Measurements from ENCODE around the gene PLA2G4F.

Gene PLA2G4F

DNA sequence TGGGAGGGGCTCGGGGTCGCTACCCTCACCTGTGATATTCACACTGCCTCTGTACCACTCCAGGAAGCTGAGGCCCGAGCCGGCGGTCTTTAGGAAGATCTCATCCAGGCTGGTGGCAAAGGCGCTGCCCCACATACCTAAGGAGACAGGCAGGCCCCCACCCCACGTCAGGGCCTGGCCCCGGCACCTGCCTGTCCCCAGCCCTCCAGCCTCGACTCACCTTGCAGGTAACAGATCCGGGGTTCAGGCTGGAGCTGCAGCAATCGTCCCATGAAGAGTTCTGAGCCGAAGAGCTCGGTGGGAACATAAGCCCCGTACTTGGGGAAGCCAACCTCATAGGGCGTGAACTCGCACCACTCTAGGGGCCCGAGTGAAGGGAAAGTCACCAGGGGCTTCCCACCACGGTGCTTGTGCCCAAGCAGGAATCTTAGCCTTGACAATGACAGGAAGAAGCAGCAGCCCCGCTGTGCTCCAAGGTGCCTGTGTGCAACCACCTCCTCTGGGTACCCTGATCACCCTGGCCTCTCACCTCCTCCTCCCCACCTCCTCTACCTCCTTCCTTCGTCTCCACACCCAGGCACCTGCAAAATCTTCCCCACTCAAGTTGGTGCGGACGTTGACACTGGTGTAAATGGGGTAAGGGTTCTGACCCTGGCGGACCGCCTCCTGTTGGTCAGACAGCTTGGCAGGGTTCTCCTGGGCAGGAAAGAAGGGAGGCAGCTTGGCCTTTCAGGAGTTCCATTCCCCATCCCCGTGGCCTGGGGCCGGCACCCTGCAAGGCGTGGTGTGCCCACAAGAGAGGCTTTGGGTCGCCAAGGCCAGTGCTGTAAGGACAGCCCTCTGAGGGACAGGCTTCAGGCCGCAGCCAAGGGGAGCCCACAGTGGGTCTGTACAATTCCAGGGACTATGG lies 10.6 kb downstream of the PLA2G4F start:
- DNase-seq: no peak

DNA sequence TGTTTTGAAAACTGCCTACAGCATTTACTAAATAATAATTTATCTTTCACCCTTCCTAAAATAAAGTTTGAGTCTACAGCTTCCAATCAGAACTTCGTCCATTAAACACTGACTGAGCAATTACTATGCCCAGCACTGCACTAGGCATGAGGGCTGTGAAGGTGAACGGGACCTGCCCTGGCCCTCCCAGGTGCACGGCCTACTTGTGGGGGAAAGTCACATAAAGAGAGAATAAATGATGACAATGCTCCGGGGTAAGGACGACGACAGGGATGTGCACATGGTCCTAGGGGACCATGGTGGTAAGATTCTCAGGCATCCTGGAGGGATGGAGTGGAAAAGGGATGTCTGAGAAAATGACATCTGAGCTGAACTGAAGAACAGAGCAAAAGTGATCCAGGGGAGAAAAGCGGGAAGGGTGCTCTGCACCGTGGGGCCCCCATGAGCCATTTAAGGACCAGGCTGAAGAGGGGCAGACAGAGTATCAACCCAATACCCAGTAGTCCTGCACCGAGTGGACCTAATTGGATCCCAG lies 11.5 kb downstream of the PLA2G4F start:
- DNase-seq: no peak

DNA sequence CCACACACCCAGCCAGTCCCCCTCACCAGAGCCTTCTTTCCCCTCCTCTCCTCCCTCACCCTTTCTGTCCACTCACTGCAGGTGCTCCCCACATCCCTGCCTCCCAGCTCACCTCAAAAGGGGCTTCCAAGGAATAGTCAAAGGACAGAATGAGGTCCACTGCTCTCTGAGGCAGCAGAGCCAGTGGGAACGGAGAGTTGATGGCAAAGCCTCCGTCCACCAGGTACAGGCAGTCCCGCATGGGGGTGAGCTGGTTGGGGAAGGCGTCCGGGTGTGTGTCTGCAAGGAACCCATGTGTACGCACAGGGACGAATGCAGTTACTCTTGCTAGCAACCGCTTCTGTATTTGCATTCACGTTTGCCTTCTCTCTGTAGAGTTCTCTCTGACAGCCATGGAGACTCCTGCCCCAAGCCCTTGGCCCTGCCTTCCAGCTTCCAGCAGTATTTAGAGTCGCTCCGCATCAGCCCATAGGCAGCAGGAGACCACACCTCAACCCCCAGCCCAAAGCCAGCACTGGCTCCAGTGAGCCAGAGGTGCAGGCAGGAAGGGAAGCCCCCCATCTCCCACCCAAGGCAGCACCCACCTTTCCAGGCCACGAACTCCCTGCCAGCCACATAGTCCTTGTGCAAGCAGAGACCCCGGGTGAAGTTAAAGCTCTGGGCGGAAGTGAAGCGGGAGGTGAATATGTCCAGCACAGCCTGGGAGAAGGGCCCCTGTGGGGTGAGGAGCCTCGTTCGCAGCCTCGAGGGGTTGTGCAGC lies 12.4 kb downstream of the PLA2G4F start:
- DNase-seq: no peak

DNA sequence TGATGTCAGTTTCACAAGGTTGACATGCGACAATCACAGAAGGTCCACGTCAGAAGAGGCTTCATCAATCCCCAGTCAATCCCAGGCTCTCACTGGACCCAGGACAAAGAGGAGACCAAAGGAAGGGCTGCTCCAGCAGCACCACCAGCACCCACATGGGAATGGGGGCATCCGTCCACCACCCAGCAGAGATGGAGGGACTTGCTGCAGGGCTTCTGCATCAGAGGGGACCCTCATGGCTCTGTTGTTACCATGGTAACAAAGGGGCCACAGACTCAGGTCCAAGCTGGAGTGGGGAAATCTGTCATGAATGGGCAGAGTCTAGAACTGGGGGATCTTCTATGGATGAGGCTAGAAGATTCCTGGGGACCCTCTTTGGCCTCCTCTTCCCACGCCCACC lies 13.1 kb downstream of the PLA2G4F start:
- no peak for DNase-seq

DNA sequence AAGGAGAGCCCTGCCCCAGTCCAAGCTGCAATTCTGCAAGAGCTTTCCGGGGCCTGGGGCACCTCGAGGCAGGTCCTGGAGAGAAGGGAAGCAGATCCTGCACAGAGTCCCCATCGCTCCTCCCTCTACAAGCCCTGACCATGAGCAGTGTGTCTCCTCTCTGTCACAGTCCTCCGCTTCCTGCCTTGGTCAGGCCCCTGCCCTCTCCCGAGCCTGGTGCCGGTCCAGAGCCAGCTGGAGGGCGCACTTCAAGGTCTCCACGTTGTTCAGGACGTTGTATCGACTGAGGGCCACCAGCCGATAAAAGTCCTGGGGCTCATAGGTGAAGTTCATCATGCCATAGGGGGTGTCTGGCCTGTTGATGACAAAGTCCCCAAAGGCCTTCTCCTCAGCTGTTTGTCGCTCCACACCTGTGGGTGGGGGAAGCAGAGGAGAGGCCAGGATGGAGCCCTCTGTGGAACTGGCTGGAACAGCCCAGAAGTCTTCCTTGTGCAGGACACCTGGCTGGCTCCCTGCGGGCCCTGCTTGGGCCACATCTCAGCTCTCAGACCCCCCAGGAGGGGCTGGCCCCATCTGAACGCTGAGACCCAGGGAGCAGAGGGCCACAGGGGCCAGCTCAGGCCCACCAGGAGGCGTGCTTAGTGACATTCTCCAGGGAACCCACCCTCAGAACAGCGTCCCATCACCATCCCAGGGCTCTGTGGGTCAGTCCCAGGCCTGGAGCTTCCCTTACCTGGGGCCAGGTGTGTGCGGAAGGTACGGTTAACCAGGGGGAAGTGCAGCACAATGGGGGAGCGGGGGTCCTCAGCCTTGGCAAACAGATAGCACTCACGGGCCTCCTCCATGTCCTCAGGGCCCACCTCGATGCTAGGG lies 14.4 kb downstream of the PLA2G4F start:
- no peak for DNase-seq

DNA sequence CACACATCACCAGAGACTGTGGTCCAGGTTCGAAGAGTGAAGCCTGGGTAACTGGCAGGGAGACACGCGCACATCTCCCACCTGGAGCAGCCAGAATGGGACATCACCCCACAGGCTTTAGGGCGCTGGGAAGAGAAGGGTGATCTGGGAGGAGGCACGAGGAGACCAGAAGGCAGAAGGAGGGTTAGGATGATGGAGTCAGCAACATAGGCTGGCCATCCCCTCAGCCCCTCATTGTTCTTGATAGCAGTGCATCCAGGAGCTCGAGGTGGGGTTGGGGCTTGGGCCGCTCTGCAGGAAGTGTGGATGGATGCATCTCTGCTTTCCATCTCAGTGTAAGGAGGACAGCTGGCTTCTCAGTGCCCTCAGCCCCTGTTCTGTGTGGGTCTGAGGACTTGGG lies 15.2 kb downstream of the PLA2G4F start:
- no peak for DNase-seq

DNA sequence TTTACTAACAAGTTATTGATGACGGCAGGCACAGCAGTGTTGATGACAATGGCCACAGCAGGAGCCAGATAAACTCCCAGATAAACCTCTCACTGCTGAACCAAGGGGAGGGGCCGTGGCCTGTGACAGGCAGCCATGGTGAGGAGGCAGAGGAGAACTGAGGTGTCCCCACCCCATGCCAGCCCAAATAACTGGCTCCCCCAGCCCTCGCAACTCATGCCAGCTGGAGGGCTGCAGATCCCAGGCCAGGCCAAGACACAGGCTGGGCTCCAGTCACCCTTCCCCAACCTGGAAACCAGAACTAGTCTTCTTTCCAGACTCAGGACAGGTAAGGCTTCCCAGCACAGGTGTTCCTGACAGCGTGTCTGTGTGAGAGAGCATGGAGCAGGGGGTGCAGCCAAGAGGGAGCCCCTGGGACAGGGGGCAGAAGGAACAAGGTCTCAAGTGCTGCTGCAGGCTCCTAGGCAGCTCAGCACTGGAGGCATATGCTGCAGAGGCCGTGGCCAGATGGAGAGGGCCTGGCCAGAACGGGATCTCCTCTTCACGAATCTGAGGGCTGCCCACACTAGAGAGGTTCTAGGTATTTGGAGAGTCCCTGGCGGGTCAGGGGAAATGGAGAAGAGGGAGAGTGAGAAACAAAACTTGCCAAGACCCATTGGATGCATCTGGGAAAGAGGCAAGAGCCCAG lies 15.9 kb downstream of the PLA2G4F start:
- no peak for DNase-seq

DNA sequence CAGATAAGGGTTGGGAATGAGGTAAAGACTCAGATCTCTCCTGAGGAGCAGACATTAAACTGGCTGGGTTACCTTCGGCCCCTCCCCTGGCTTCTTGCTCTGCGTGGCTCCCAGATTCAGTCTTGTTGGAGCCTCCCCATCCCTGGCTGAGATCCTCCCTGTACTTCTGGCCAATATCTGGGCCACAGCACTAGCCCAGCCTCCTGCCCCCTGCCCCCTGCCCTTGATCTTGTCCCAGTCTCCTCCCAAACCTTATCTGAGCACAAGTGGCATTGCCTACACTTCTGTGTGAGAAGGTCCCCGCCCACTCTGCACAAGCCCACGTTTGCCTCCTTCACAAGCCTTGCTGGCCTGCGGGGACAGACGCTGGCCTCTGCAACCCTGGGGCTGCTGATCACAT lies 16.8 kb downstream of the PLA2G4F start:
- no peak for DNase-seq

DNA sequence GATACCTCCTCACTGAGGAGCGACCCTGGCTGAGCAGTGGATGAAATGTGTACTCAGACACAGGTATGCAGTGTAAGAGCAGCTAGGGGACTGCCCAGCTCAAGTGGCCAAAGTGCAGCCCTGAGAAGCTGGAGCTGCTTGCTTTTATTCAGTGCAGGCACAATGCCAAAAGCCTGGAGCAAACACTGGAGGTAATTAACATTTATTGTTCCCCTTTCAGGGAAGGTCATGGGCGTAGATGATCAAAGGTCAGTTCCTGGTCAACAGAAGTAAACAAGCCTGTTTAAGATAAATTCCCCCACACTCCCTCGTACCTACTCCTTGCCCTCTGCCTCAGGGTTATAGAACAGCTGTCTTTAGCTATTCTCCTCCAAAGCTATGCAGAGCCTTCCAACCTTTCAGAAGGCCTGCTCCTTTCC lies 17.5 kb downstream of the PLA2G4F start:
- no peak for DNase-seq

DNA sequence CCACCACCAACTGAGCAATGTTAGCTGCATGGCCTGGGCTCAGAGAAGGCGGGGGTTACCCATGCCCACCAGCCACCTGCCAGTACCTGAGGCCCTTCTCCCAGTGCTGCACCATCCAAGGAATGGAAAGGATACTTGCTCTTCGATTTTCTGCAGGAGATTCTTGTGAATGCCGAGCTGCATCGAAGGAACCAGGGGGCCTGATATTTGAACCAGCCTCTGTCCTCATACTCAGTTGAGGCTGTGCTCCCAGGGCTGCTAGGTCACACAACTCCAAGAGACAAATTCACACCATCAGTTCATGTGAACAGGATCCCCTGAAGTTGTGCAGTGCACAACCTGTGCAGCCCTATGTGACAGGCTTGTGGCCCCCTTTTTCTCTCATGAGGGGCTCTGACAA lies 18.0 kb downstream of the PLA2G4F start:
- no peak for DNase-seq

DNA sequence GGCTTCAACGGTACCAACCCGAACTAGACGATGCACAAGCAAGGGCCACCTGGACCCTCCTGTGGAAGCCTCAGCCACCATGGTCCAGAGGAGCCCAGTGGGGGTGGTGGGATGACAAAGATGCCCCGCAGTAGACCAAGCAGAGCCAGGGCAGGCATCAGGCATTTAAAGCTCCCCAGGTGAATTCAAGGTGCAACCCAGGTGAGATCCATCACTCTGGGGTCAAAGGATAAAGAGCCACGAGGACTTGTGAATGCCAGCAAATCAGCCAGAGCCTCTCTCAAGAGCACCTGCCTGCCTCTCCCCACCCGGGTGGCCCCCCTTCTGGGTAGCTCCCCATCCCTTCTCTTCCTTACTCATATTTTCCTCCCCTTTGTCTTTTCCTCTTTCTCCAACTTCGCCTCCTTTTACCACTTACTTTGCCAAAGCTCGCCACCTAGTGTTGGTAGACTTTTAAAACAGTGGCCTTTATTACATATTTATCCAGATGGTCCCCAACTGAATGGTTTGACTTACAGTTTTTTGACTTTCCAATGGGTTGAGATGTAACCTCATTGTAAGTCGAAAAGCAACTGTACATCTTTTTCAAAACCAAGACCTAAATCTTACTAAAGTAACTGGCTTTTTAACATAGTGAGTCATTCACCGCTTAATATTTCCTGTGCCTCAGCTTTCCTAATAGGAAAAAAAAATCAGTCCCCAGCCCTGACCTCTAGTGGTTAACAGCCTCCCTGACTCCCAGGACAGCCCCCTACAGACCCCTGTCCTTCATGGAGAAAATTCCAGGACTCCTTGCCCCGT lies 18.8 kb downstream of the PLA2G4F start:
- DNase-seq: peak; percentile 58

DNA sequence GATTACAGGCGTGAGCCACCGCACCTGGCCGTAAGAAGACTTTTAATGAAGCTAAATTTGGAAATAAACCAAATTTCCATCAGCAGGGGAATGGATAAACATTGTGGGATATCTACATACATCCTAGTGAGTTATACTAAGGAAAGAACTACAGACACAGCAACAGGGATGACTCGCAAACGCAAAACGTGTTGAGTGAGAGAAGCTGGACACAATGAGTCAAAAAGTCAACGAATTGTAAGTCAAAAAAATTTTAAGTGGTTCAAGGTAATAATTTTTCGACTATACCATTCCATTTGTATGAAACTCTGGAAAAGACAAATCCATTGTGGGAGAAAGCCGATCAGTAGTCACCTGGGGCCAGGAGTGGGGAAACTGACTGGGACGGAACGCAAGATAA lies 19.9 kb downstream of the PLA2G4F start:
- DNase-seq: no peak

DNA sequence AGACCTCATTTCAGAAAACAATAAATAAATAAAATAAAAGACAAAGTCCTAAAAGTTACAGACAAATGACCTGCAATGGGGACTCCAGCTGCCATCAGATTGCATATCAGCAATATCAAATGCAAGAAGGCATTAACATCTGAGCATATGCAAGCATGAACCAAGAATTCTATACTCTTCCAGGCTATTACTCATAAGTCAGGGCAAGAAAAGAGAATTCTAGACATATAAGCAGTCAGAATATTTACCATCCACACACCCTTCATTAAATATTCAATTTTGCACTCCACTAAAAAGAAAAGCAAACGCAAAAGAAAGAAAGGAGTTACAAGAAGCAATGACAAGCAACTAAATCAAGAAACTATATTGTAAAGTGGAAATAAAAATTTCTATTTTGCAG lies 21.1 kb downstream of the PLA2G4F start:
- no peak for DNase-seq

DNA sequence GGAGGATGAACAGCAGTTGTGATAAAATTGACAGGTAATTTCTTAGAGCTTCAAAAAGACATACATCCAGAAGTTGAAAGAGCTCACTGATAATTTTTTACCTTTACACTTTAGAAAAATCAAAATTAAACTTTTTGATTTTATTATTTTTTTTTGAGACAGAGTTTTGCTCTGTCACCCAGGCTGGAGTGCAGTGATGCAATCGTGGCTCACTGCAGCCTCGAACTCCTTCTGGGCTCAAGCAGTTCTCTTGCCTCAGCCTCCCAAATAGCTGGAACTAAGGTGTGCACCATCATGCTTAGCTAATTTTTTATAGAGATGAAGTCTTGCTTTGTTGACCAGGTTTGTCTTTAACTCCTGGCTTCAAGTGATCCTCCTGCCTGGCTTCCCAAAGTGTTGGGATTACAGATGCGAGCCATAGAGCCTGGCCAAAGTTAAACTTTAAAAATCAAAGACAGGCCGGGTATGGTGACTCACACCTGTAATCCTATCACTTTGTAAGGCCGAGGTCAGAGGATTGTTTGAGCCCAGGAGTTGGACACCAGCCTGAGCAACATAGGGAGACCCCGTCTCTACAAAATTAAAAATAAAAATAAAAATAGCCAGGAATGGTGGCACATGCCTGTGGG lies 21.7 kb downstream of the PLA2G4F start:
- DNase-seq: no peak

DNA sequence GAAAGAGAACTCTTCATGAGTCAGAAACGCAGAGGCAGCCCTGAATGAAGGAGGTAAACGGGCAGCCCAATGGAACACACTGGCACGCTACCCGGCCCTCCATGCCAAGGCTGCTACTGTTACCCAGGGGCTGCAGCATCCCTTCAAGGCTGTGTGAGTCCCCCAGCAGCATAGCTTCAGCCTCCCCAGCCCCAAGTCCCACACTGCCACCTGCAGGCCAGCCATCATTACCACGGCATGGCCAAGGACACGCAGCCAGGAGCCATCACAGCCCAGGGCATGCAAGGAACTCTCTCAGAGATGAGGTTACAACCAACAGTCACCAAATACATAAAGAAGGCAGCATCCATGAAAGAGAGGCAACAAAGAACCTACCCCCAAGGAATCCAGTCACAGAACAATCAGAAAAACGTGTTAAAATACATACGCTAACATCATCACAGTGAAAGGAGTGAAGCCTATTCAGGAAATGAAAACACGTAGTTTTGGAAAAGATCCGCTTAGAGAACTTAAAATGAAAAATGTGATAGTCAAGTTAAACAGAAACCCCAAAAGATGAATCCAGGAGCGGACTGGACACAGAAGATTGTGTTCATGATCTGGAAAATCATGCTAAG lies 22.4 kb downstream of the PLA2G4F start:
- peak; percentile 49 for DNase-seq

DNA sequence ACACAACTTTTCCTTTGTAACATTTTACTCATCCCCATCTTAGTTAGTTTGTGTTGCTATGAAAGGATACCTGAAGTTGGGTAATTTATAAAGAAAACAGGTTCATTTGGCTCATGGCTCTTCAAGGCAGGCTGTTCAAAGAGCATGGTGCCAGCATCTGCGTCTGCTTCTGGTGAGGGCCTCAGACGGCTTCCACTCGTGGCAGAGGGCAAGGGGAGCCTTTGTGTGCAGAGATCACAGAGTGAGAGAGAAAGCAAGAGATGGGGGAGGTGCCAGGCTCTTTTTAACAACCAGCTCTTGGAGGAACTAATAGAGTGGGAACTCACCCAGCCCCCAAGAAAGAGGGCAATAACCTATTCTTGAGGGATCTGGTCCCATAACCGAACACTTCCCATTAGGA lies 23.1 kb downstream of the PLA2G4F start:
- no peak for DNase-seq

DNA sequence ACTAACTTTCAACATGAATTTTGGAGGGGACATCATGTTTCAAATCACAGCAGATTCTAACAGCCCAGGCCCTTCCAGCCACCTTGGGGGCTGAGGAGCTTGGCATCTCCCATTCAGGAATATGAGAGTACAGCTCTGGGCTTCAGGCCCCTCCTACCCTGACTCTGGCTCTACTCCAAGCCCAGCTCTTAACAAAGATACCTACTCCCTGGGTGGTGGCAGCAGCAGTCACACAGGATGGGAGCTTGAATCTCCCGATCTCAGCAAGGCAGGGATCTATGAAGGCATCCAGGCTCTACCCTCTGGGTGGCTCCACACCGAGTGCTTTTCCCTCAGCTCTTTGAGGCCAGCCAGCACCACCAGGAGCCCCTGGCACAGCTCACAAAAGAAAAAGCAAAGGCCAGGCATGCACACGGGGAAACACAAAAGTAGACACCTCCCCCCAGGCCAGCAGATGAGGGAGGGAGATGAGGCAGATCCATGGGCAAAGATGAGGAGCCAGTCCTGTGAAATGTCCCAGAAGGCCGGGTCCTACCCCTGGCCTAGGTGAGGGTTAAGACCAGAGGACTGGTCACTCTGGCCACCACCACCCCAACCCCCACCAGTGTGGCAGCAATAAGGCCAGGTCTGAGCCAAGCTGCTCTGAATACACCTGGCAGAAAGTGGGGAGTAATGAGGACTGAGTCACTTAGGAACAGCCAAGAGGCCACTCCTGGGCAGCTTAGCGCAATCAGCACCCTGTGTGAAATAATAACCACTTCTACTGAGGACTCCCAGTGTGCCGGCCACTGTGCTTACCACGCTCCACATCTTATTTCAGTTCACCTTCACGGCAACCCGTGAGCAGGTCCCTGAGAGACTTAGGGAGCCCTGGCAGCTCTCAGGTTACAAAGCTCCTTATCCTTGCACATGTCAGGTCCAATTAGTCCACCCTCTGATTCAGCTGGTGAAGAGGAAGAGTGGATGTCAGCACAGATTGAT lies 24.3 kb downstream of the PLA2G4F start:
- peak; percentile 23 for DNase-seq

DNA sequence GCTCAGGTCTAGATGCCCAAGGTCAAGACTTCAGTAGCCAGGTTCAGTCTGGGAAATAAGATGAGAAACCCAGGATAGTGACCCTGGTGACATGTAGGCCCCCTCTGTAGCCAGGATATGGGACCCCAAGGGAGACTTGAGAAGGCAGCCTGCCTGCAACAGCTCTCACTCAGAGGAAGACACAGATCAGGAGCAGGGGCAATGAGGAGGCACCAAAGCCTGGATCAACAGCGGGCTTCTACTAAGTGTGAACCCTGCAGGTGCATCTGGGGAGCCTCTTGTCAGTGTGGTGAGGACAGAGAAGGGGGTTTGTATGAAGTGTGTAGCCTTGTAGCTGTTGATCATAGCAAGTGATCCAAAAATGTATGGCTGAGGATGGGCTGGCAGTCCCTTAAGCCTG lies 25.4 kb downstream of the PLA2G4F start:
- no peak for DNase-seq

All from fibroblast of skin of scalp (primary cell).